HG03135 (cell line): ENCODE data around the gene PTGER4.
A peak's percentile ranks its signal among the peaks of the same experiment; 100 is the strongest.
"Not testable (repeated sequence)": the region's sequence is repeated elsewhere in the genome, so short reads cannot be mapped to it uniquely, and the experiment has no call there.

Source experiments
- ATAC-seq: cut with Tn5 transposase; IDR thresholded peaks from one replicate; pipeline ENCODE4 v1.9.1; 2021; ENCODE audit warnings: mild to moderate bottlenecking, moderate library complexity; ENCODE audit not compliant: unreplicated experiment

The PTGER4 gene

DNA sequence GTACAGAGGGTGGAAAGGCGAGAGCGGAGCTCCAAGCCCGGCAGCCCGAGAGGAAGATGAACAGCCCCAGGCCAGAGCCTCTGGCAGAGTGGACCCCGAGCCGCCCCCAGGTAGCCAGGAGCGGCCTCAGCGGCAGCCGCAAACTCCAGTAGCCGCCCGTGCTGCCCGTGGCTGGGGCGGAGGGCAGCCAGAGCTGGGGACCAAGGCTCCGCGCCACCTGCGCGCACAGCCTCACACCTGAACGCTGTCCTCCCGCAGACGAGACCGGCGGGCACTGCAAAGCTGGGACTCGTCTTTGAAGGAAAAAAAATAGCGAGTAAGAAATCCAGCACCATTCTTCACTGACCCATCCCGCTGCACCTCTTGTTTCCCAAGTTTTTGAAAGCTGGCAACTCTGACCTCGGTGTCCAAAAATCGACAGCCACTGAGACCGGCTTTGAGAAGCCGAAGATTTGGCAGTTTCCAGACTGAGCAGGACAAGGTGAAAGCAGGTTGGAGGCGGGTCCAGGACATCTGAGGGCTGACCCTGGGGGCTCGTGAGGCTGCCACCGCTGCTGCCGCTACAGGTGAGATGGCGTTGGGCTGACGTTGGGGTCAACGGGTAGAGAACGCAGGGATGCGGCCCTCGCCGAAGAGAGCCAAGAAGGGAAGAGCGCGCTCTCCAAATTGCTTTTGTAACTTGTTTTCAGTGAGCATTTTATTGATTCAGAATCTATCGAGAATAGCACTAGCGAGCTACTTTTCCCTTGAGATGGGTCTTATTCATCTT lies at the start of gene PTGER4:
Gene PTGER4 (plus strand): TSS at position 3 of the 769 bp plus-strand sequence. CDS start 1,079 bp downstream, outside the sequence.
- peak; percentile 16 for ATAC-seq

DNA sequence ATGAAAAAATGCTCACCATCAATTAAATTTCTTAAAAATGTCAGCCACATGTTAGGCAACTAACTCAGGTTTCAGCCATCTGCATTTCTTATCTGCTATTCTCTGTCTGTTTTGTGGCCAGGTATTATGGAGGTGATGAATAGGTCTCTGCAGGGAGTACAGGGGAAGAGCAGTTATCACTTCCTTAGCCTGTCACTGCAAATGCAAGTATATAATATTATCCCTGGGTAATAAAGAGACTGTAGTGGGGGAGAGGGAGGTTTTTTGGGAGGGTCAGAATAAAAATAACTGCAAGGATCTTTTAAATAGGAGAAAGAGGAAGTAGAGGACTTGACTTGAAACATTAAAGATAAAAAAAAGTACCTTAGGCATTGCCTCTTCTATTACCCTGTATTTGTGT lies 49.6 kb upstream of the PTGER4 start:
- no peak for ATAC-seq

DNA sequence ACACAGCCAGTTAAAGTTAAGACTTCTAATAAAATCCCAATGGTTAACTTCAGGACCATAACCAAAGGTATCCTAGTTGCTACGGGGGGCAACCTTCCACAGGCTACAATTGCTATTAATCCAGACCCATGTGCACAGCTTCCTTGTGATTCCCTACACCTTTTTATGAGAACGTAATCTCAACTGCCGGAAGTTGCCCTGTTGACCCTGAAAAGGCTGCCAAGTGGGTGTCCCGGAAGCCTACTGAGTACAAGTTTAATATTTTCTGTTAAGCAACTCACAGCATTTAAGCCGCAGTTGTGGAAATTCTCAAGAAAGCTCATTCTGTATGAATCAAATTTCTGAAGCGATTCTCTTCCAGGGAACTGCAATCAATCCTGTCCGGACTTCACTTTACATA lies 48.5 kb upstream of the PTGER4 start:
- ATAC-seq = no peak

DNA sequence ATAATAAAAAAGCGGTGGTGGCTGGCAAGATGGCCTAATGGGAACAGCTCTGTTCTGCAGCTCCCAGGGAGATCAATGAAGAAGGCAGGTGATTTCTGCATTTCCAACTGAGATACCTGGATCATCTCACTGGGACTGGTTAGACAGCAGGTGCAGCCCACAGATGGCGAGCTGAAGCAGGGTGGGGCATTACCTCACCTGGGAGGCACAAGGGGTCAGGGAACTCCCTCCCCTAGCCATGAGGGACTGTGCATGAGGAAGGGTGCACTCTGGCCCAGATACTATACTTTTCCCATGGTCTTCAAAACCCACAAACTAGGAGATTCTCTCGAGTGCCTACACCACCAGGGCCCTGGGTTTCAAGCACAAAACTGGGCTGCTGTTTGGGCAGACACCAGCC lies 45.6 kb upstream of the PTGER4 start:
- no peak for ATAC-seq

DNA sequence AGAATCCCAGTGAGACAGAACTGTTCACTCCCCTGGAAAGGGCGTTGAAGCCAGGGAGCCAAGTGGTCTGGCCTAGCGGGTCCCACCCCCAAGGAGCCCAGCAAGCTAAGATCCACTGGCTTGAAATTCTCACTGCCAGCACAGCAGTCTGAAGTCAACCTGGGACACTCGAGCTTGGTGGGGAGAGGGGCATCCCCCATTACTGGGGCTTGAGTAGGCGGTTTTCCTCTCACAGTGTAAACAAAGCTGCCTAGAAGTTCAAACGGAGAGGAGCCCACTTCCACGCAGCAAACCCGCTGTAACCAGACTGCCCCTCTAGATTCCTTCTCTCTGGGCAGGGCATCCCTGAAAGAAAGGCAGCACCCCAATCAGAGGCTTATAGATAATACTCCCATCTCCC lies 45.1 kb upstream of the PTGER4 start:
- ATAC-seq = no peak

DNA sequence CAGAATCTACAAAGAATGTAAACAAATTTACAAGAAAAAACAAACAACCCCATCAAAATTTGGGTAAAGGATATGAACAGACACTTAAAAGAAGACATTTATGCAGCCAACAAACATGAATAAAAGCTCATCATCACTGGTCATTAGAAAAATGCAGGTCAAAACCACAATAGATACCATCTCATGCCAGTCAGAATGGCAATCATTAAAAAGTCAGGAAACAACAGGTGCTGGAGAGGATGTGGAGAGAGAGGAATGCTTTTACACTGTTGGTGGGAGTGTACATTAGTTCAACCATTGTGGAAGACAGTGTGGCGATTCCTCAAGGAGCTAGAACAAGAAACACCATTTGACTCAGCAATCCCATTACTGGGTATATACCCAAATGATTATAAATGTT lies 40.2 kb upstream of the PTGER4 start:
- ATAC-seq = not testable (repeated sequence)

DNA sequence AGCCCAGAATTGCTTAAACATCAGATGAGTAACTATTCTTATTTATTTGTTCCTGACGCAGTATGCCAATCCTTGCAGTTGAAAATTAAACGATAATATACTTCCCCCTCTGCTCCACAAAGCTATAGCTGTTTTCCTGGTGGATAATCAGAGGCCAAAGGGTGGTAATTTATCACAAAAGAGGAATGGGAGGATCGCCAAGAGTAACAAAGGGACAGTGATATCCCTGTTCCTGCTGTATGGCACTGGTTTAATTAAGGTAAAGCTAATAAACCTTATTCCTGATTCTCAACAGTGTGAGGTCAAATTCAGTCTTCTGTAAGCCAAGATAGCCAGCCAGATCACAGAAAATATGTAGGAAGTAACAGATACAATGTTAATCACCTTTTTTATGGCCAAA lies 33.4 kb upstream of the PTGER4 start:
- no peak for ATAC-seq

DNA sequence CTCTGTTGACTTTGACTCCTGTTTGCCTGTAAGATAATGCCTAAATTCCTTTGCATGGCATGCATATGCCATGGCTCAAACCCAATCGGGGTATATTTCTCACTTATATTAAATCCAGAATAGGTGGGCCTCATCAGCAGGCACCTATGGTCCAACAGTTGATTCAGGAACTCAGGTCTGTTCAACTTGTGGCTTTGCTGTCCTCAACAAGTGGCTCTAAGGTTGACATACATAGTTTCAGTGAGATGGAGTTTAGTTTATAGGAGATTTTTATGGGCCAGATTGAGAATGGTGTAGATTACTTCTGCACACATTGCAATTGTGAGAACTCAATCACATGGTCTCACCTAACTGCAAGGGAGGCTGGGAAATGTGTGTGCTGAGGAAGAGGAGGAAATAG lies 31.6 kb upstream of the PTGER4 start:
- no peak for ATAC-seq

DNA sequence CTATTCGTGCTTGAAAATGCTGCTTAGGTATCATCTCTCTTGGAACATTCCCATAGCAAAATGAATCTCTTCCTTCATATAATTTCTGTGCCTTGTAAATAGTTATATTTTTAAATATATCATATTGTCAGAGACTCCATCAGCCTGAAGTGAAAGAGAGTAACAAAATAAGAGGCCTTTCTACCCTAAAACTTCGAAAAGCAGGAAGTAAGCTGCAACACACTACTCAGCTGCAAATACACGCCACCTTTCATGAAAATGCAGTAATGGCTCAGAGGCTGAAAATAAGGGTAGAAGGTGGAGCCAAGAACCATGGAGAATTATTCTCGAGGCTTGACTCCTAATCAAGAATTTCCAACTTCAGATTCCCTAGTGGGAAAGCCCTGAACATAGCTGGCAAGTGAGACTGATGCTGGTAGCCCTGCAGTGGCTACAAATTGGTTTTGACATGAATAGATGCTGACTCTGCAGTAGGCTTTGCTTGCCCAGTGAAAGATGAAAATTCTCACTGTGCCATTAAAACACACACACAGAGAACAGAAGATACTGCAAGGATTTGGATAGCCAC lies 30.2 kb upstream of the PTGER4 start:
- ATAC-seq = no peak

DNA sequence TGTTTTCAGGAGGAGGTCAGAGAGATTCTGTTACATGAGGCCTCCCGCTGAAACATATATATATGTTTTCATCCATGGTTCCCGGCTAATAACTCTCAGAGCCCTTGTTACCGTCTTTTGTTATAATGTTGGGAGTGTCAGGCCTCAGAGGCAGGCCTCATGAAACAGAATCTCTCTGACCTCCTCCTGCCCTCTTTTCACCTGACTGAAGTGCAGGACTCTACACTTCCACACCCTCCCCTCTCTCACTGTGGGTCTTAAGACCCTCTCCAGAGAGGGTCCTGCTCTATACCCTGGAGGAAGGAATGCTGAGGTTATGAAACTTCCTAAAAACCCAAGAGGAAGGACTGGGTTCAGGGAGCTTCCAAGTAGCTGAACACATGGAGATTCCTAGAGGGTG lies 28.5 kb upstream of the PTGER4 start:
- no peak for ATAC-seq

DNA sequence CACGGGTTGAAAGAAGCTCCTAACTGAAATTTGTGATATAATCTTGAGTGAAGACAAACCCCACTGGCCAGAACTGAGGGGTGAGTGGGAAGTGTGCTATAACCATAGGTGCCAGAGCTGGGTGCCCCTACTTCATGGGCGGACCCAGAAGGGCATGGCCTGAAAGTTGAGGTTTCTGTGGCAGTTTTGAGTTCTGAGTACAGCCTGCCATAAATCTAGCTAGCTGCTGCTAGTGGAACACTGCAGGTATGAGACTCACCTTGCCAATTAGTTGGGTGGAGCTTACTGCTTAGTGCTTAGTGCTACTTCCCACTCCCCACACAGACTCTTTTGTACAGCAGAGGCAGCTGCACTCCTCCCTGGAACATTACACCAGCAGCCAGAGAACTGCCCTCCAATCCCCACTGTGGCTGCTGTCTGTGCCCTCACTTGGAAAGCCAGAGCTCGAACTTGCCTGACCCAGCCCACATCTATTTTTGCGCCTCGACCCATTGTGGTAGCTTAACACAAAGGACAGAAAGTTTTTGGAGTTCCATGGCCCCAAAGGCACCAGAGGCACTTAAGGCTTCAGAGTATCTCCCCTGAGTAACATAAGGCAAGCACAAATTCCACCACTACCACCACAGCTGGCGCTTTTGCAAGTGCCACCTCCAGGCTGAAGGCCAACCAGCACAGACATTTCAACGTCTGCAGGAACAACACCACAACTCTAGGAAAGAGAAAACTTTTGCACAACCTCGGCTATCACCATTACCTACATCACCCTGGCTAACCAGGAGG lies 27.1 kb upstream of the PTGER4 start:
- ATAC-seq = no peak

DNA sequence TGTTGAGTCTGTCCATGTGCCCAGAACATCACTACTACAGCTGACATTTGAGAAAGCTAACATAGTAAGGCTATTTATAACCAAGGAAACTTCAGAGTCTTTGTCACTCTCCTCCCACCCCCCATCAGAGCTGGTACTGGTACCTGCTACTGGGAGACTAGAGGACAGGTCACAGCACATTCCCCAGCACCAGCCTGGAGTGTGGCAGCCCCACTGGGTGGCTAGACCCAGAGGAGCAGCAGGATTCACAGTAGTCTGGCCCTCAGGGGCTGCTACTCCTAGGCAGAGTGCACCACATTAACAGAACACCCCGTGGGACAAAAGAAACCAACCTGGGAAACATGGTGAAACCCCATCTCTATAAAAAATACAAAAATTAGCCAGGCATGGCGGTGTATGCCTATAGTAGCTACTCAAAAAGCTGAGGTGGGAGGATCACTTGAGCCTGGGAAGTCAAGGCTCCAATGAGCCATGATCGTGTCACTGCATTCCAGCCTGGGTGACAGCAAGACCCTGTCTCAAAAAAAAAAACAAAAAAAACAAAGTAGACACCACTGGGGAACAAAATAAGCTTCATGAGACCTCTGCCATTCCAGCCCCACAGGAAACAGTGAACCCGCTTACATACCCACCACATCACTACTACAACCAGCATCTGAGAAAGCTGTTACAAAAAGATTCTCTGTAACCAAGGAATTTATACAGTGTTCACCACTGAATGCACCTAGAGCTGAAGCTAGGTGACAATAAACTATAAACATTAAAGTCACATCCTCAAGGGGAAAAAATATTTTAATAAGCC lies 26.3 kb upstream of the PTGER4 start:
- no peak for ATAC-seq

DNA sequence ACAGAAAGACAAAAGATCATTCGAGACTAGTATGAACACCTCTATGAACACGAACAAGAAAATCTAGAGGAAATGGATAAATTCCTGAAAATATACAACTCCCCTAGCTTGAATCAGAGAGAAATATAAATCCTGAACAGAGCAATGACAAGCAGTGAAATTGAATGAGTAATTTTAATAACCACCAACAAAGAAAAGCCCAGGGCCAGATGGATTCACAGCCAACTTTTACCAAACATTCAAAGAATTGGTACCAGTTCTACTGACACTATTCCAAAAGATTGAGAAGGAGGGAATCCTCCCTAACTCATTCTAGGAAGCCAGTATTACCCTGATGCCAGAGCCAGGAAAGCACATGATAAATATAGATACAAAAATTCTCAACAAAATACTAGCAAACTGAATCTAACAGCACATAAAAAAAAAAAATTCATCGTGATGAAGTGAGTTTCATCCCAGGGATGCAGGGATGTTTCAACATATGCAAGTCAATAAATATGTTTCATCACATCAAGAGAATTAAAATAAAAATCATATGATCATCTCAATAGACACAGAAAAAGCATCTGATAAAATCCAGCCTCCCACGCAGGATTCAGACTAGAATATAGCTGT lies 25.2 kb upstream of the PTGER4 start:
- ATAC-seq = no peak

DNA sequence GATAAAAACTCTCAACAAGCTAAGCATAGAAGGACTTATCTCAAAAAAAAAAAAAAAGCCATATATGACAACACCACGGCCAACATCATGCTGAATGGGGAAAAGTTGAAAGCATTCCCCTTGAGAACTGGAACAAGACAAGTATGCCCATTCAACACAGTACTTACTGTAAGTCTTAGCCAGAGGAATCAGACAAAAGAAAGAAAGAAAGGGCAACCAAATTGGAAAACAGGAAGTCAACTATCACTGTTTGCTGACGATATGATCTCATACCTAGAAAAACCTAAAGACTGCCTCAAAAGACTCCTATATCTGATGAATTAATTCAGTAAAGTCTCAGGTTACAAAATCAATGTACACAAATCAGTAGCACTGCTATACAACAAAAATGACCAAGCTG lies 24.6 kb upstream of the PTGER4 start:
- ATAC-seq = no peak

DNA sequence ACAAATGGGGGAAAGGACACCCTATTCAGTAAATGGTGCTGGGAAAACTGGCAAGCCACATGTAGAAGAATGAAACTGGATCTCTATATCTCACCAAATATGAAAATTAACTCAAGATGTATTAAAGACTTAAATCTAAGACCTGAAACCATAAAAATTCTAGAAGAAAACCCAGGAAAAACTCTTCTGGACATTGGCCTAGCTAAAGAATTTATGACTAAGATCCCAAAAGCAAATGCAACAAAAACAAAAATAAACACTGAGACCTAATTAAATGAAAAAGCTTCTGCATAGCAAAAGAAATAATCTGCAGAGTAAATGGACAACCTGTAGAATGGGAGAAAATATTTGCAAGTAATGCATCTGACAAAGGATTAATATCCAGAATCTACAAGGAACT lies 23.6 kb upstream of the PTGER4 start:
- ATAC-seq = not testable (repeated sequence)

DNA sequence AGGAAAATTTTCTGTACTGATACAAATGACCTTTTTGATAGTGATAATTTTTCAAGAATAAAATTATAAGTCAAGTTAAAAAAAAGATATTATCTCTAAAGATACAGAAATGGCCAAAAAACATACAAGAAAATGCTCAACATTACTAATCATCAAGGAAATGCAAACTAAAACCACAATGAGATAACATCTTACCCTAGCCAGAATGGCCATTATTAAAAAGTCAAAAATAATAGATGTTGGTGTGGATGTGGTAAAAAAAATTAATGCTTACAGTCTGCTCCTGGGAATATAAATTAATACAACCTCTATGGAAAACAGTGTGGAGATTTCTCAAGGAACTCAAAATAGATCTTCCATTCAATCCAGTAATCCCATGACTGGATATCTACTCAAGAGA lies 22.9 kb upstream of the PTGER4 start:
- no peak for ATAC-seq

DNA sequence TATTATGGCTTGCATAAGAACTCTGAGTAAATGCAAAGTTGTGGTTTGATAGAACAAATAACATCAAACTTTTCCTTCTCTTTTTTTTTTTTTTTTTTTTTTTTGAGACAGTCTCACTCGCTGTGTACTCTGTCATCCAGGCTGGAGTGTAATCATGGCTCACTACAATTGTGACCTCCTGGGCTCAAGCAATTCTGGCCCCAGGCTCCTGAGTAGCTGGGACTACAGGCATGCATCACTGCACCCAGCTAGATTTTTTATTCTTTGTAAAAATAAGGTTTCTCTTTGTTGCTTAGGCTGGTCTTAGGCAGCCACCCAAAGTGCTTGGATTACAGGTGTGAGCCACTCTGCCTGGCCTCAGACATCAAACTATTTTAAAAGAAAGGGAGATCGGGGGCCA lies 19.0 kb upstream of the PTGER4 start:
- ATAC-seq = no peak

DNA sequence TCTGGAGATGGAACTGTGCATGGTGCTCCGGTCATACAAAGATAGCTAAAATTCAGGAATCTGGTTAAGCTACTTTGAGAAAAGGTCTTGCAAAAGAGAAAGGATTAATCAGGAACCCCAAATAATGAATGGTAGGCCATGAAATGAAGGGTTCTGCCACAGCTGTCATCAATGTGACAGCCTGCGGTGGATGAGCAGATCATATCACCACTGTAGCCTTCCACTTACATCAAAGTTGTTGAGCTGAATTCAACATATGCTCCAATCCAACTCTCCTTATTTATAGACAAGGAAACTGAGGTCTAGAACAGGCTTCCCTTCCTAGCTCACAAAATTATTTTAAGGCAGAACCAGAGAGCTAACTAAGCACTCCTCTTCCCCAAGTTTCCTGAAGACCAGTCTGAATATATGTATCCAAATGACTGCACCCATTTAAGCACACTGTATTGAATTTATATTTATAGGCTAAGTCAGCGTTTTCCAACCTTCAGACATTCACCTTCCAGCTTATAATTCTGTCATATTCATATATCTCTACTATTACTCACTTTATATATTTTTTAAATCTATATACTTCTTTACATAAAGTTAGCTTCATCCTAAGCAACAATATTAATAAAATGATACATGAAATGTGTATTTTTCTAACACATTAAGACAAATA lies 13.9 kb upstream of the PTGER4 start:
- ATAC-seq = no peak

DNA sequence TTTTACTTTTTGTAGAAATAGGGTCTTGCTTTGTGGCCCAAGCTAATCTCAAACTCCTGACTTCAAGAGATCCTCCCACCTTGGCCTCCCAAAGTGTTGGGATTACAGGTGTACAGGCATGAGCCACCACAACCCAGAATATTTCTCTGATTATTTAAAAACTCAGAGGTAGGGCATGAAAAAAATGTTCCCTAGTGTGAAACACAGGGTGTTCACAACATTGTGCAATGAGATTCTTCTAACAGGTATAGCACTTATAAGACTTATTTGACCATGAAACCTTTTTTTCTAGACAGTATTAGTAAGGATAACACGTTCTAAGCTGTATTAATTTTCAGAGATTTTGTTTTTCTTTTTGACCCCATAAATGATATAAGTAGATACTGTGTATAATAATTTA lies 13.1 kb upstream of the PTGER4 start:
- no peak for ATAC-seq

DNA sequence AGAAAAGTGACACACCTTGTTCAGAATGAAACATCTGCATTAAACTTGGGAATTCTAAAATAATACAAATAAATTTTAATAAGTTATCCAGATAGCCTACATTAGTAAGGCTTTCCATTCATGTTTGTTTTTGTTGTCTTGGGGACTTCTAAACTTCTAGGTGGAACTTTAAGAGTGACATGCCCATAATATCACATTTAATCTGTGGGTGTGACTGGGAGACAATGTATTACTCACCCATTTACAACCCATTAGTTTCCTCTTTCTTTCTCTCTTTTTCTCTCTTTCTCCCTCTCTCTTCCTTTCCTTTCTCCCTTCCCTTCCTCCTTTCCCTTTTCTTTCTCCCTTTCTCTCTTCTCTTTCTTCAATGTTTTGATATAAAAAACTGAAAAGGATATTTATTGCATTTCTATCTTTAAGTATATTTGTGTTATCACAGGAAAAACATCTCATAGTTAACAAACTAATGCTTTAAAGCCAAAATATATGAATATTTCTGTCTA lies 12.5 kb upstream of the PTGER4 start:
- no peak for ATAC-seq
